SW480 (cell line): ENCODE results near the gene NDUFS7.
"Not testable (repeated sequence)": the region's sequence is repeated elsewhere in the genome, so short reads cannot be mapped to it uniquely, and the experiment has no call there.

ENCODE experiments used
- DNase-seq: peaks from one replicate; pipeline ENCODE4 v3.0.0-alpha.2; 2016; ENCODE audit warnings: low spot score

NDUFS7 gene

DNA sequence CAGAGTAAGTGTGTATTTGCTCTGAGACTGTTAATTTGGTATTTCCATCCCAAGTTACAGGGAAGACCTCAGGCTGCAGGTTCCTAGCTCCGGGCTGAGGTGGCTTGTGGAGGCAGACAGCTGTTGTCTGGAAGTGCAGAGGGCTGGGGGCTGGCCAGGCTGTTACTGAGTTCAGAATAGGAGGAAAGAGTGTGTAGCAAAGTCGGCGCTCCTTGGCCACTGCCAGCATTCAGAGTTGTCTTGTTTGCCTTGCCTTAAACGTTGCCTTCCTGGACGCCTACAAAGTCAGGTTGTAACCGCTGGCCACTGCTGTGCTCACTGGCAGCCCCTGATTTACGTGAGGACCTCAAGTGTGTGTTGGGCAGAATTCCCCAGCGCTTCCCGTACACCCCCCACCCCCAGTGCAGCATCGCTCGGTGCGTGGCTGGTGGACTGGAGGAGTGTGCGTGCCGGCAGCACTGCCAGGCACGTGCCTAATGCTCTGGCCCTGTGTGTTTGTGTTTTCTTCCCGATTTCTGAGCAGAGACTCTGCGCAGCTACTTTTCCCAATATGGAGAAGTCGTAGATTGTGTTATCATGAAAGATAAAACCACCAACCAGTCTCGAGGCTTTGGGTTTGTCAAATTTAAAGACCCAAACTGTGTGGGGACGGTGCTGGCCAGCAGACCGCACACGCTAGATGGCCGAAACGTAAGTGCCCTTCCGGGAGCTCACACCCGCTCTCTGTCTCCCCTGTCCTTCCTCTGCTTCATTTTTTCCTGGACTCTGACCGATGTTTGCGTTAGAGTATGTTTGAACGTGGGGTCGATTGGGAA is 34.2 kb downstream of the NDUFS7 start:
- DNase-seq, result no peak

DNA sequence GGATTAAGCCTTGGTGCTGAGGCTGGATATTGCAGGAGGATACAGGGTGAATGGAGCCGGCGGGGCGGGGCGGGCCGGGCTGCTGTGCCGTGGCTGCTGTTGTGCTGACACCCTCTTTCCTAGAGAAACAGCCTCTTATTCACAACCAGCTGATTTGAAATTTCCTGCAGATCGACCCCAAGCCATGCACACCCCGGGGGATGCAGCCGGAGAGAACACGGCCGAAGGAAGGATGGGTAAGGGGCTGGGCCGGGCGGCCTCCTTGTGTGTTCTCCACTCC is 34.7 kb downstream of the NDUFS7 start:
- no peak for DNase-seq

DNA sequence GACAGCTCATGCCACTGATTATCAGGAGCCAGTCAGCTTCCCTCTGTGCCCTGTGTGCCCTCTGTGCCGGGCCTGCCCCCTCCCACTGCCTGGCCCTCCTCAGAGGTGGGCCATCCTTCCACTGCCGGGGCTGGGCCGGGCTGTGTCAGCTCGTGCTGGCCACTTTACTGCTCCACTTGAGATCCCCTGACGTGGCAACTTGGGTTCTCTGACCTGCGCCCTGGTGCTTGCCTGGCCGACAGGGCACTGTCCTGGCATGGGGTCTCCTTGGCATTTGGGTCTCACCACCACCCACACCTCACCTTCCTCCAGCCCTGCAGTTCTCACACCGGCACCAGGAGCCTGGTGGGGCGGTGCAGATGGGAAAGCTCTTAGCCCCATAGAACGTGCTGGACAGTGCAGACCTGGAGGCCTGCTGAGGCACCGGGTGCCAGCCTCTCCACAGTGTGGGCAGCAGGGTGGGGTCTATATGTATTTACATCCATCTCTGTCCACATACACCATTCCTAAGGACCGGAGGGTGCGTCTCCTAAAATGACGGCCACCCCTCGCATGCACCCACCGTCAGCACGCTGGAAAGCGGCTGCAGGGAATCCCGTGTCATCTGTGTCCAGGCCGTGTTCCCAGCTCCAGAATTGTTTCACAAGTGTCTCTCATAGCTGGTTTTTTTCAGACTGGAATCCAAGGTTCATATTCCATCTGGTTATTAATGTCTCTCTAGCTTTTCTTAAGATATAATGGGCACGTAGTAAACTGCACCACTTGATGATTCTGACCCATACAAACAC is 35.4 kb downstream of the NDUFS7 start:
- DNase-seq, result no peak

DNA sequence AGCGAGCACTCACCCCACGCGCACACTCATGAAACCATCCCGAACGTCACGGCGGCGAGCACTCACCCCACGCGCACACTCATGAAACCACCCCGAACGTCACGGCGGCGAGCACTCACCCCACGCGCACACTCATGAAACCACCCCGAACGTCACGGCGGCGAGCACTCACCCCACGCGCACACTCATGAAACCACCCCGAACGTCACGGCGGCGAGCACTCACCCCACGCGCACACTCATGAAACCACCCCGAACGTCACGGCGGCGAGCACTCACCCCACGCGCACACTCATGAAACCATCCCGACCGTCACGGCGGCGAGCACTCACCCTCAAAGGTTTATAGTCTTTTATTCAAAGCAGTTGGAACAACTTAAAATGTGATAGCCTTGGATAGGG is 36.4 kb downstream of the NDUFS7 start:
- not testable (repeated sequence) for DNase-seq

DNA sequence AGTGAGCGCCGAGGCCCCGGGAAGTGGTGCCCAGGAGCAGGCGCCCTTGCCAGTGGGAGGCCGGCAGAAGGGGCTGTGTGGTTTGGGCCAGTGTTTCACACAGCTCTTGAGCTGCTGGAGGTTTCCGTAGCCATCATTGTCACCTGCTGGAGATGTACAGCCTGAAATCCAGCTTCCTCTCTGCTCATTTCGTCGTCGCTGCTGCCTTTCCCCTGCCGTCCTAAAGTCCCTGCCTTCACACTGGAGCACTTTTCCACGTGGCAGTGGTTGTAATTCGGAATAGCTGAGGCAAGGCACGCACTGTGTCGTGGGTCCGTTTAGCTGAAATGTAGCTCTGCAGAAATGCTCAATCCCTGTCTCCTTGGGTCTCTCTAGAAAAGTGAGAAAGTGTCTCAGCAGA is 36.9 kb downstream of the NDUFS7 start:
- no peak for DNase-seq

DNA sequence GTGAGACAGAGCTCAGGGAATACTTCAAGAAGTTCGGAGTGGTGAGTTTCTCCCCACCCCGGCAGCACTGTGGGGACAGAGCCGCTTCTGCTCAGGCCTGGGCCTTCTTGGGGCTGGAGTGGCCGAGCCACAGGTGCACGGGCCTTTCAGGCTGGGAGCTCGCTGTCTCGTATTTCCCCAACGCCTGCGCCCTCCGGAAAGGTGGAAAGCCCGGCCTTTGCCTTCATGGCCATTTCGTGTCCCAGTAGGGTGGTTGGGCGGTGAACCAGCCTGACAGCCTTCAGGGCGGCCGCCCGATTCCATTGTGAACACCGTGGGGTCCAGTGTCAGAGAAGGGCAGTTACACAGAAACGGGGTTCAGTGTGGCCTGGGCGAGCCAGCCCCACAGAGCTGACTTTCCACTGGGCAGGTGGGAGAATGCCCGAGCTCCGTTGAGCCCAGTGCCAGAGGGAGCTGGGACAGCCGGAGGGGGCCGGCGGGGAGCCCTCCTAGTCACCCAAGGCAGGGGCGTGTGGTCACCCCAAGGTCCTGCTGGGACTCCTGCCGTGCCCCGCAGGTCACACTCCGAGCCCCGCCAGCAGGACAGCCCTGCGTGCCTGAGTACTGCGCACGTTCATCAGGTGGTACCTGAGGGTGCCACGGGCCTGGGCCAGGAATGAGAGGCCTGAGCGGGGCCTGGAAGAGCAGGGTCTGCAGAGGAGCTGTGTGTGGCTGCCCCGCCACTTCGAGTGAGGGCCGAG is 37.7 kb downstream of the NDUFS7 start:
- DNase-seq, result no peak

DNA sequence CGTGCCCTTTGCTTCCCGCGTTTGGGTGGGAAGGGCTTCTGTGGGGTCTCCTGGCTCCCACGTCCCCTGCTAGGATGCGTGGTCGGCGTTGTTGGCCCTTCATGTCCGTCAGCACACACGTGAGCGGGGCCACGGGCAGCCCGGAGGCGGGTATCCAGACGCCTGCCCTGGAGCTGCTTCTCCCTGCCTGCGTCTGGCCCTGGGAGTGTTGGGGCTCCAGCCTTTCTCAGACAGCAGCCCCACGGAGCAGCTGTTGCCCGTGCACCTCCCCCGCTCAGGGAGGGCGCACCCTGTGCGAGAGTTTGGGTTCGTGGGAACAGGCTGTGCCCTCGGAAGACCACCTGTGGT is 38.2 kb downstream of the NDUFS7 start:
- no peak for DNase-seq

DNA sequence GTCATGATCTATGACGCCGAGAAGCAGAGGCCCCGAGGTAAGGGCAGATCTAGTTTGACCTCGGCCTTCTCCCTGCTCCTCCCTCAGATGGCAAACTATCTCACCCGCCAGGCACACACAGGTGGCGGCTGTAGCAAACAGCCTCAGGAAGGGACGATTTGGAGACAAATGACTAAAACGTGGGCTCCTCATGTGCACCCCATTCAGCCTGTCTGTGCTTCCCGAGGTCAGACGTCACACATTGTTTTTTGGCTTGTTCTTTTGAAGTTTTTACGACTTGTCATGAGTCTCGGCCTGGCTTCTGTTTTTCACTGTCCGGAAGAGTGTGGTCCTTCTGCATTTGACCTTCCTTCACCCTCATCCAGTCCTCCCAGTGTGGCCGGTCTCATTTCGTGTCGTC is 38.7 kb downstream of the NDUFS7 start:
- no peak for DNase-seq

DNA sequence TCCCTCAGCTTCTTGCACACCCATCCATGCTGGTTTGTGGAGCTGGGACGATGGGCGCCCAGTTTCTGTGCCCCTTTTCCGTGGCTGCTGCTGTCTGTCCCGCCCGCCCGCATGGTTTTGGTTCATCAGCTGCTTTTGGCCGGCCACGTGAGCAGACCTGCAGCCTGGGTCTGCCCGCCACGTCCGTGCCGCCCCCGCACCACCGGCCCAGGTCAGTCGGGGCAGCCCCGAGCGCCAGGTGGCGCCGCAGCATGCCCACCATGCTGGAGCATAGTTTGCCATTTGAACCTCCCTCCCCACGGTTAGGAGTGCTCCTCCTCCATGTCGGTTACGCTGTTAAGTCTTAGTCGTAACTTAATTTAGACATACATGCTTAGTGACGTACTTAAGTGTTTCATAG is 39.2 kb downstream of the NDUFS7 start:
- no peak for DNase-seq

DNA sequence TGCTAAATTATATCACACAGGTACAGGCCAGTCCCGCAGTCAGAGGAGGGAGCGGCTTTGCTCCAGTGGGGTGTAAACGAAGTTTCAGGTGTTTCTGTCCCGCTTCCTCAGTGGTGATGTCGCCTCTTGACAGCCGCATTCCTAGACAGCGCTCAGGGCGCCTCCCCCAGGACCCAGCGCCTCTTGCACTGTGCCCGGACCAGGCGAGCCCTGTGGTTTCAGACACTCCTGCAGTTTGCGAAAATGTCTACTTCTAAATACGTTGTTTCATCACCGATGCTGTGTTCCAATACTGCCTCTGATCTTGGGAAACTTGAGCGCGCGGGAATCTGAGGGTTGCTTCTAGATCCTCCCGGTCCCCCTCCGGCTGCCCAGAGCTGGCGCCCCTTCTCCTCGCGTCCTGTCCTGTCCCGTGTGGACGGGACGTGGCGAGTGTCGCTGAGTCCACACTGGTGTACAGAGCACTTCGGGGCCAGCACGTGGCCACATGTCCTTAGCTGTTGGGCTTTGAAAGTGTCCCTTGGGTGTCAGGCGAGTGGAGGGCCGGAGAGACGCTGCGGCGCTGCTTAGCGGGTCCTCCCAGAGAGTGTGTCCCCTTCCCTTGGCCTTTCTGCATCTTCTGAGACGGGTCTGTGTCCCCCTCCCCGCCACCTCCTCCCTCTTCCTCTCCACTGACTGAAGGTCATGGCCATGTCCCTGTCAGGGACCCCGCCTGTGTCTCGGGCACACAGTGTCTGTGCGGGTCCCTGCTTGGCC is 39.9 kb downstream of the NDUFS7 start:
- DNase-seq, result no peak

DNA sequence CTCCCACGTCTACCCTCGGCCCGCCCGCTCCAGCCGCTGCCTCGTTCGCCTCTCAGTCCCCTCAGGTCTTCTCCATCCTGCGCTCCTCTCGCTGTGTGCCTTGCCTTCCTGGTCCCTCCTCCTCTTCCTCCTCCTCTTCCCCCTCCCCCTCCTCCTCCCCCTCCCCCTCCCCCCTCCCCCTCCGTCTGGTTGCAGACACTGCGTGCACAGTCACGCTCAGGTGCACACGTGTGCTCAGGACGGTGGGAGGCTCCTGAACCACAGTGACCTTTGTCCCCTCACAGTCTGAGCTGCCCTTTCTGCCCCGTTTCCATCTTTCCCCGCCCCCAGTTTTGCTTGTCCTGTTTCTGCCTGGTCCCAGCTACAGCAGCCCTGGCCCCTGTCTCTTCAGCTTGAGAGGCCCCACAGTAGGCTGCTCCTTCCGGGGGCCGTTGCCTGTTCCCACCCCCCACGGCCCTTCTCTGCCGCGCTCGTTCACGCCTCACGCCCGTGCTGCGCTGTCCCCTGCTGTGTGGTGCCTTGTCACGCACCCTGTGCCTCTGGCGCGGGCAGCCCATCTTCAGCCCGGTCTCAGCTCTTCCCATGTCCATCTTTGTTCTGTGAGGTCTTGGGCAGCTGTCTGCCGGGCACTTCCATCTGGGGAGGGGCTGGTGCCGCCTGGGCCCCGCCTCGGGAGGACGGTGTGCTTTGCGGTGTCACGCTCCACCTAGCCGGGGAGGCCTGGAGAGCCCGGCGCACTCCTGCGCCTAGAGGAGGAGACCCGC is 40.7 kb downstream of the NDUFS7 start:
- no peak for DNase-seq

DNA sequence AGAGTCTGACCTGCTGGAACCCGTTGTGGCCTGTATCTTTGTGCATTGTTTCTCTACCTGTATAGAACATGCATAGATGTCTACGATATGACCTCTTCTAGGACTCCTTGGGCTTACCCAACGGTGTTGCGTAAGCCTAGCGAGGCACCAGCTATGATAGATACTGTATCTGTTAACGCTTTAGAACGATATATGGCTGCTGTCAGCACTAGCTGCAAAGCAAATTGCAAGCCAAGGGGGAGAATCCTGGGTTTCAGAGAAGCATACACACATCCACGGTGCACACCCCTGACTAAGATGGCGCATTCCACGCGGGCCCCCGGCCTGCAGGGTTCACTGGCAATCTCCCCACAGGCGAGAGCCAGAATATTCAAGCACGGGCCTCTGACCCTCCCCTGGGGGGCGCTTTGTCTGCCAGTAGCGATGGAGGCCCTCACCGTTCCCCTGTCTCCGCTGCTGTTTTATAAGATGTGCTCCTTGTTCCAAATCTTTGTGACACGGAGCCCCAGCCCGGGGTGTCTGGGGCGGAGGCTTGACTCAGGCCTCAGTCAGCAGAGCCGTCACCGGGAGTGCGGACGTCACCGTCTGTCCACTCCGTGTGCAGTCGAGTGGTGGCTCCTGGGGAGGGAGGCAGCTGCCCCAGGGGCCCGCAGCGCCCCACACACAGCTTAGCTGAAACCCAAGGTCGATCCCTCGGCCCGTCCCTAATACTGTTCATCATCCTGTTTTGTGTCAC is 41.6 kb downstream of the NDUFS7 start:
- no peak for DNase-seq

DNA sequence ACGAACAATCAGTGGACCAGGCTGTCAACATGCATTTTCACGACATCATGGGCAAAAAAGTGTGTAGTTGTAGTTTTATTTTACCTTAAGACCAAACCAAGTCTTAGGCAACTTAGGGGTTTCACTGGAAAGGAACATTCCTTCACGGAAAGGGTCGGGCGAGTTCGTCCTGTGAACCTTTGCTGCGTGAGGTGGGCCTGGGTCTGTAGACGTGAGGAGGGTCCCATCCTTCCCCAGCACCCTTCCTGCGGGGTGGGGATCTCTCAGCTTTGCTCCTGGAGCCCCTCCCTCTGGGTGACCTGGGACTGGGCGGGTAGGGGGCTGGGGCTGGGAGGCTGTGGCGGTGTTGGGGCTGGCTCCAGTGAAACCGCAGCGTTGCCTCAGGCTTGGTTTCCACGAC is 42.2 kb downstream of the NDUFS7 start:
- no peak for DNase-seq

DNA sequence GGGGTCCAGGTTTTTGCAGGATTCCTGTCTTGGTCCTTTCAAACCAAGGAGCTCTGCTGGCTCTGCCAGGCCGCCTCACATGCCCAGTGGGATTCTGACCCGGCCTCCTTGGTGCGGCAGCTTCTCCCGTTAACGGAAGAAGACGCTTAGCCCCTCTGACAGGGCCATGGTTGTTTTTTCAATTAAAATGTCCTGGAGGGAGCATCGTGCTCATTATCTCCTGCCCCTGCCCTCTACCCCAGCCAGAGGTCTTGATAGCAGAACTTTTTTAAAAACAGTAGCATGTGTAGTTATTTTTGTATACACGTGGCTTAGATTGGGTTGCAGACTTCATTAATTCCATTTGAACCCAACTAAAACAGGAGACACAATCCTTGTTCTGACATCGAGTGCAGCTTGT is 43.0 kb downstream of the NDUFS7 start:
- no peak for DNase-seq

DNA sequence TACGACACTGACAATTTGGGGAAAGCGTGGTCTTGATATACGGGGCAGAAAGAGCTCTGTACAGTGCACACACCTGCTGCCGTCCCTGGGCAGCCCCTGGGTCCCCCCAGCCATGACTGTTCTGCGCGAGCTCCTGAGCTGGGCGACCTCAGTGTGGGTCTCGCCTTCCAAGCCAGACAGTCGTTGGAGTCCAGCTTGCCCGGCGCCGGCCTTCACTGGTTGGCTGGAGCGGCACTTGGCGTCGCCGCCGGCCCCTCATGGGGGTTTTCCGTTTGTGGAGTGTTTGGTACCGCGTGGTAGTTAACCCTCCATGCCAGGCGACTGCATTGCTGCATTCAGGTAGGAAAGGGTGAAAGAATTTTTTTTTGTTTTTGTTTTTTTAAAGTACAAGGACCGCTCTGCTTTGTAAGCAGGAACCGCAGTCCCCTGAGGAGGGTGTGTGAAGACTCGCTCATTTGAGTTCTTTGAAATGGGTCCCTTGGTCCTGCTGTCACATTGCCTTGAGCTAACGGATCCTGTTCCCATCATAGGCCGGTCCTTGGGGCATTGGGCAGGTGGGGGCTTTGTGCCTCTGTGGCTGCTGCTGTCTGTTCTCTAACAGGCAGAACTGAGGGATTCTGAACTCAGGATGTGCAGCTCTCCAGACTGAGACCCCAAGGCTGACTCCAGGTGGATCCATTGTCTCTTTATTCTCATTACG is 43.7 kb downstream of the NDUFS7 start:
- no peak for DNase-seq

DNA sequence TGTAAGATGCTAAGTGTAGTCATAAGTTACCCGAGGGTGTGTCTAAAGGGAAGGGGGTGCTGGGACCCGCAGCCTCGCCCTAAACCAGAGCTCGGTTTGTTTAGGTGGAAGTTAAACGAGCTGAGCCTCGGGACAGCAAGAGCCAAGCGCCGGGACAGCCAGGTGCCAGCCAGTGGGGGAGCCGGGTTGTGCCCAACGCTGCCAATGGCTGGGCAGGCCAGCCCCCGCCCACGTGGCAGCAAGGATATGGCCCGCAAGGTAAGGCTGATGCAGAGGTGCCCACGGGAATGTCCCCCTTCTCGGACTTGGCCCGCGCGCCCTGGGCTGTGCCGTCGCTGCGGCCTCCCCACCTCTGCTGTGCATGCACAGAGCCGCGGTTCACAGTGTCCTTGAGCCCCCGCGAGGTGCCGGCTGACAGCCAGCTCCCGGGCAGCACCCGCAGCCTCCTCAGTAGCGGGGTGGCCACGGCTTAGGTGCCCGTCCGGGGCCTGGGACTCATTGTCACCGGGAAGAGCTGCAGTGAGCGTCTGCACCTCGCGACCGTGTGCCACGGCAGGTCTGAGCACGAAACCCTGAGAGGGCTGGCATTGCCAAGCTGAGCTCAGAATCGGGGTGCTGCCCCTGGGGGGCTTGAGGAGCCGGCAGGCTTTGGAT is 45.2 kb downstream of the NDUFS7 start:
- DNase-seq, result no peak

DNA sequence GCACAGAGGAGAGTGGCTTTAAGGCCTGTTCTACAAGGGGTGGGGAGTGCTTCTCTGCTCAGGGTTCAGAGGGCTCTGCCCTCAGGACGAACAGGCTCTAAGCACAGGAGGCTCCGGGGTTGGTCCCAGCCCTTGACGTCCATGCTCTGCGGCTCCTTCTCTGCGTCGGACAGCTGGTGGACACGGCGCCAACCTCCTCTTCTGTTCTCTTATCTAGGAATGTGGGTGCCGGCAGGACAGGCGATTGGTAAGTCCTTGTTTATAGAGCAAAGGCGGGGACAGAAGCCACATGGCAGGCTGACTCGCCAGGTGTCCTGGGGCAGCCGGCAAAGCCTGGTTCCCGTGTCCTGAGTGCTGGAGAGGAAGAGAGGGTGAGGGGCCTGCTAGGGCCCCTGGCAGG is 46.0 kb downstream of the NDUFS7 start:
- DNase-seq, result no peak

DNA sequence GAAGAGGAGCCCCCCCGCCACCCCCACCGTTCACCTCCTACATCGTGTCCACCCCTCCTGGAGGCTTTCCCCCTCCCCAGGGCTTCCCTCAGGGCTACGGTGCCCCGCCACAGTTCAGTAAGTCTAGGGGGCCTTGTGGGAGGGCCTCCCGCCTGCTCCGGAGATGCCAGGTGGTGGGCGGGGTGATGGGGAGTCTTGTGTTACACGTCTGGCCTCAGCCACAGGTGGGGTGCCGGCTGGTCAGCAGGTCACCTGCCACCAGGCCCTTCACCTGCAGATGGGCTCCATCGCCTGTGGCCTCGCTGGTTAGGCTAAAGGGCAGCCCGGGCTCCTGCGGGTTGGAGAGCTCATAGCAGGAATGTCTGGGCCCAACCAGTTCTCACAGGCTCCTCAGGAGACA is 46.5 kb downstream of the NDUFS7 start:
- DNase-seq, result no peak

DNA sequence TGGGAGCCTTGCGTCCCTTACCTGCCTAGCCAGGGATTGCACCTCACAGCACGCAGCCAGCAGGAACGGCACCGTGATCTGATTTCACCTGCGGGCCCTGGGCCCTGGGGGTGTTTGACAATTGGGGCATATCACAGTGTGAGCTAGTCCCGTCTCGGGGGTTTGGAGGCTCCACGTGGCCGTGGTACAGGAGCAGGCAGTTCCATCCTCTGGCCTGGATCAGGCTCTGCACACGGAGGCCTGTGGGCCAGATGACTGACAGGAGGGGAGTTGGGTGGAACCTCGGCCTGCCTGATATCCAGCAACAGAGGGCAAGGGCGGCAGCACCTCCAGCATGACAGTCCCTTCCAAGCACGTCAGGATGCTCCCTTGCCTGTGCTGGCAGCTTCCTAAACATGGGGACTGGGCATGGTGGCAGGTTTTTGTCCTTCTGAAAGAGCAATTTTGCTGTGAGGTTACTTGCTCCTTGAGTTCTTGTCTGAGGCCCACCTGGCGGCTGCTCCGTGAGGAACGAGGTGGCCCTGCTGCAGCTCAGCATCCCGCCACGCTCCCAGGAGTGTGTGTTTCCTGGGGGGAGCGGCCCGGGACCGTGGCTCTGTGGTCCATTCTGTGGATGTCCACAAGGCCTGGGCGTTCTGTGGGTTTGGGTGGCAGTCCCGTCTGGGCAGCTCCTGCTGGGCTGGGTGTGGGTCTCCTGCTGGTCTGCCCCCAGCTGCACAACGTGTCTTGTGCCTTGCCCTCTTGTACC is 48.2 kb downstream of the NDUFS7 start:
- DNase-seq, result no peak
